ENCODE results near the gene HNF1A.

Gene HNF1A

GRCh38 chr12:120978296-120979219, at the start of gene HNF1A:
TSS of gene HNF1A (plus strand) at chr12:120978543. CDS start at chr12:120978769, 226 bp downstream.
- no peak for DNase-seq (ENCODE audit: extremely low read depth, low read depth)
- TF ChIP-seq CTCF (IDR thresholded peaks at IDR 0.05; ENCODE audit: low read depth, low read length): no peak

GRCh38 chr12:120928864-120929652, 49.3 kb upstream of the HNF1A start:
- no peak for TF ChIP-seq CTCF (IDR thresholded peaks at IDR 0.05; ENCODE audit: low read depth, low read length)
- DNase-seq (ENCODE audit: extremely low read depth, low read depth): no peak

DNA sequence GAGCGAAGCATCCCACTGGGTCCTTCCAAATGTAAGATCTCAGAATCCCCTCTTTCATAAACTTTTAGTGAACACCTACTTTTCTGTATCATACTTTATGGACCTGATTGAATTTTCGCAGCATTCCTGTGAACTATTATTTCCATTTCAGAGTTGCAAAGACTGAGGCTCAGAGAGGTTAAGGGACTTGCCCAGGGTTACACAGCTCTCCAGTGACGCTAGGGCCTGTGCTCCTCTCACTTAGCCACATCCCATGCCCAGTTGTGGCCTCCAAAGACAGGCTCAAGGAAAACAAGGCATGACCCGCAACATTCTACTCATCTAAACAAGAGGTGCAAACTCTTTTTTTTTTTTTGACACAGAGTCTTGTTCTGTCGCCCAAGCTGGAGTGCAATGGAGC, 48.3 kb upstream of the HNF1A start:
- TF ChIP-seq CTCF (IDR thresholded peaks at IDR 0.05; ENCODE audit: low read depth, low read length): no peak
- DNase-seq (ENCODE audit: extremely low read depth, low read depth): no peak

- TF ChIP-seq CTCF (IDR thresholded peaks at IDR 0.05; ENCODE audit: low read depth, low read length): no peak
- no peak for DNase-seq (ENCODE audit: extremely low read depth, low read depth)
Observed at GRCh38 chr12:120932058-120932457, 46.3 kb upstream of the HNF1A start.

DNA sequence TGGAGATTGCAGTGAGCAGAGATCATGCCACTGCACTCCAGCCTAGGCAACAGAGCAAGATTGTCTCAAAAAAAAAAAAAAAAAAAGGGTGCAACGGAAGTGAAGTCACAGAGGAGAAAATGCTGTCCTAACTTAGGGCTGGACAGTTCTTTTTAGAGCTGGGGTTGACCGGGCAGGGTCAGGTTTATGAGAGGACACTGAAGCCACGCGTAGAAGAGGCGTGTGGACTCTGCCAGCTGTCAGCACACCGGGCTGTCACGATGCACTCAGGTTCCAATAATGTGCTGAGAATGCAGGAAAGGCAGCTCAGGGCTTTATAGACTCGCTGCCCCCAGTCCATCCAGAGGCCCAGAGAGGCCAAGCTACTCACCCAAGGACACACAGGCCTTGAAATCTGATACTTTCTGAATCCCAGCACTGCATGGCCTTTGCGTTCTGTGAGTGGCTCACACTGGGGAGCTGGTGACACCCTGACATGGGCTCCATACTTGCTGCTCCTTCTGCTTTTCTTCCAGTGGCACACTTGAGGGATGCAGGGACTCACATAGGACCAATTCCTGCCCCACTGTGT, 45.3 kb upstream of the HNF1A start:
- no peak for DNase-seq (ENCODE audit: extremely low read depth, low read depth)
- no peak for TF ChIP-seq CTCF (IDR thresholded peaks at IDR 0.05; ENCODE audit: low read depth, low read length)

DNA sequence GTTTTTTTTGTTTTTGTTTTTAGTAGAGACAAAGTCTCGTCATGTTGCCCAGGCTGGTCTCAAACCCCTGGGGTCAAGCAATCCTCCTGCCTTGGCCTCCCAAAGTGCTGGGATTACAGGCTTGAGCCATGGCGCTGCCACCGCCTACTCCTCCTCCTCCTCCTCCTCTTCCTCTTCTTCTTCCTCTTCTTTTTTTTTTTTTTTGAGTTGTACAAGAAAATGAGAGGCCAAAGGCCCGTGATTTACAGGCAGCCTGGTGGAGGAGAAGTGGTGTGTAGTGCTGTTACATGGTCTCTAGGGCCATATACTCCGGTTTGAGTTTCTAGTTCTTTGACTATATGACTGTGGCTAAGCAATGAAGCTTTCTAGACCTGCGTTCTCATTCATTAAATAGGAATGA, 44.6 kb upstream of the HNF1A start:
- no peak for TF ChIP-seq CTCF (IDR thresholded peaks at IDR 0.05; ENCODE audit: low read depth, low read length)
- DNase-seq (ENCODE audit: extremely low read depth, low read depth): no peak

Data from AG09319 (cell line).